GM21447 (cell line): Measurements from ENCODE around the gene OSTF1.
A peak's percentile ranks its signal among the peaks of the same experiment; 100 is the strongest.

ENCODE experiments used
- ATAC-seq: cut with Tn5 transposase; IDR thresholded peaks from one replicate; pipeline ENCODE4 v1.9.1; 2021; ENCODE audit not compliant: unreplicated experiment

The OSTF1 gene, protein sequence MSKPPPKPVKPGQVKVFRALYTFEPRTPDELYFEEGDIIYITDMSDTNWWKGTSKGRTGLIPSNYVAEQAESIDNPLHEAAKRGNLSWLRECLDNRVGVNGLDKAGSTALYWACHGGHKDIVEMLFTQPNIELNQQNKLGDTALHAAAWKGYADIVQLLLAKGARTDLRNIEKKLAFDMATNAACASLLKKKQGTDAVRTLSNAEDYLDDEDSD

DNA sequence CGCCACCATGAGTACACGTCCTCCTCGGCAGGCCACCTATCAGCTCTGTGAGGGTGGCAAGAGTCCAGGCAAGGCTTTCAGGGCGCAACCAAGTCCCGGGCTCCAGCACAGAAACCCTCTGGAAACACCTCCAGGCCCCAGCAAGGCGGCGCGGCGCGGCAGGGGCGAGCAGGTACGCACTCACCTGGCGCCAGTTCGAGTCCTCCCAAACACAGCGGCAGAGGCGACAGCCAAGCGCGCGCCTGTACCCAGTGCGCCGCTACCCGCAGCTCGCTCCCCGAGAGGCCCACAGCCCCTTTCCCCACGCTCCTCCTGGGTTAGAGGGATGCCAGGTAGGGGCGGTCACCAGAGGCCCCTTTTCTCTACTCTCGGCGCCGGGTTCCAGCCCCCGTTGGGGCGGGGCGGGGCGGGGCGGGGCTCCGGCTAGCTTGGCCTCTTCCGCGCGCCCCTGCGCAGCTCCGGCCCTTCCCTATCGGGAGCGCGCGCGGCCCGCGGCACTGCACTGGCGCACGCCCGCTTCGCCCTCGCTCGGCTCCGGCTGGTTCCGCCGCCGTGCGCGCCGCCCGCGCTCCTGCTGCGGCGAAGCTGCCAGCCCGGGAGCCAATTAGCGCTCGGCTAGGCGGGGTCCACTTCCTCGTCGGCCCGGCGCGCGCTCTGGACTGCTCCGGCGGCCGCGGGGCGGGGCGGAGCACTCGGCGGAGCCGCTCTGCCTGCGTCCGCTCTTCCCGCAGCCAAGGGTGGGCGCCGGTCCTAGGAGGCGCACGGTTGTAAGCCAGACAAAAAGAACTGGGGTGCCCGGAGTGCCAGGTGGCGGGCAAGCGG, at the start of gene OSTF1, which contains the start of gene NMRK1:
OSTF1 (plus strand) TSS at position 691 of the 822 bp plus-strand sequence. CDS start 179 bp downstream, outside the sequence.
NMRK1 (minus strand) TSS at position 332 of the 822 bp plus-strand sequence. CDS start 5,040 bp downstream, outside the sequence.
- ATAC-seq, result peak; percentile 74

DNA sequence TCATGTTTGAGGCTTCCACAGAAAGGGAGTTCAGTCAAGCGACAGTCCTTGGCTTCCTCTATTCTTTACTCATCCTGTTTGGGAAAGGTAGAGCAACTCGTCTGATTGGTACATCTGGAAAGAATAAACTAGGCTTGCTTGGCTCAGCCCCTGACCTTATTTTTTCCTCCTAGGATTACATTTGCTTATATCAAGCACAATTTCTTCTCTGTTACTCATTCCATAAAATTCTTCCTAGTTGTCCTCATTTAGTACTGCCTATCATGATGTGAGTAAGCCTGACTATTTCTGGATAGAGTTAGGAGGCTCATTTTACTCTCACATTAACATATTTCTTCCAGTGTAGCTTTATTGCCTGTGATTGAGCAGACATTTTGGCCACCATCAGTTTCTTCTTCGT, 49.3 kb upstream of the OSTF1 start:
- ATAC-seq, result no peak

DNA sequence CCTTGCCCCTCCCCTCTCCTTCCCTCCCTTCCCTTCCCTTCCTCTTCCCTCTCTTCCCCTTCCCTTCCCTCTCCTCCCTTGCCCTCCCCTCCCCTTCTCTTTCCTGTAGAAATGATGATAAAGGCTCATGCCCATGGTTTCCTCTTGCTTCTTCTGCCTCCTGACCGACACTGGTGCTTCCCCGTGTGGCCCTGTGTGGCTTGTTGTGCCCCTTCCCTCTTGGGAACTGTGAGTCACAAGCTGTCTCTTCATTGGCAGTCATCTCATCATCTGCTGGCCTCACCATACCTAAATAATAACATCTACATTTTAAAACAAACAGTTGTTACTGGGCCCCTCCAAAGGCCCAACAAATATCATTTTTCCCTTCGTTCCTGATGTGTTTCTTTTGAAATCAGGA, 48.5 kb upstream of the OSTF1 start:
- peak; percentile 55 for ATAC-seq

DNA sequence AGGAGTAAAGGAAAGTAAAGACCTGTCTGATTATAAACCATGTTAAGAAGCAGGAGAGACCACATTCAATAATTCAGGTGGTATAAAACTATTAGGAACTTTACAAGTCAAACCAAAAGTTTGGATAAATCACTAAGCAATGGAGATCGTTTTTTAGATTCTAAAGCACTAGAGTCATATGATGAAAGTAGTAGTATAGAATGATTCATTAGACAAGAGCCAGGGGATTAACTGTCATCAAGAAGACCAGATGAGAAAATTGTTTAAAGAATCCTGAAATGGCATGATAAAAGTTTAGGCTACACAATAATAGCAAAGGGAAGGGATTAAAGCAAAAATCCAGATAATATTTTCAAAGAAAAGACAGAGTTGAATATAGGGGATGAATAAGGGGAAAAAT, 47.3 kb upstream of the OSTF1 start:
- no peak for ATAC-seq

DNA sequence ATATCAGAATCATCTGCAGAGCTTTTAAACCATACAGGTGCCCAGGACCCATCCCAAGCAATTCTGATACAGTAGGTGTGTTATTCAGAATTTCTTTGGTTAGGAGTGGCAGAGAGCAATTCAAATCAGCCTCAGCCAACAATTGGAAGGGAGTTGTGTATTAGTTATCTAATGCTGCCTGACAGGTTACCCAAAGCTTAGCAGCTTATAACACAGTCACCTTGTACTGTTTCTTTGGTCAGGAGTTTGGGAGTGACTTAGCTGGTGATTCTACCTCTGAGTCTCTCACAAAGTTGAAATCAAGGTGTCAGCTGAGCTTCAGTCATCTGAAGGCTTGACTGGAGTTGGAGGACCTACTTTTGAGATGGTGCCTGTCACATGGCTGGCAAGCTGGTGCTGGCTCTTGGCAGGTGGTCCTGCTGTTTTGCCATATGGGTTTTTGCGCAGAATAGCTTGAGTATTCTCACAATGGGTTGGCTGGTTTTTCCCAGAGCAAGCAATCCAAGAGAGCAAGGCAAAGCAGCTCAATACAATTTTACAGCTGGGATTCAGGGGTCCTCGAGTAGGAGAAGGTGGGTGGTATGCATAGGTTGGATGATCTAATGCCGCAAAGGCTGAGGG, 41.5 kb upstream of the OSTF1 start:
- no peak for ATAC-seq

DNA sequence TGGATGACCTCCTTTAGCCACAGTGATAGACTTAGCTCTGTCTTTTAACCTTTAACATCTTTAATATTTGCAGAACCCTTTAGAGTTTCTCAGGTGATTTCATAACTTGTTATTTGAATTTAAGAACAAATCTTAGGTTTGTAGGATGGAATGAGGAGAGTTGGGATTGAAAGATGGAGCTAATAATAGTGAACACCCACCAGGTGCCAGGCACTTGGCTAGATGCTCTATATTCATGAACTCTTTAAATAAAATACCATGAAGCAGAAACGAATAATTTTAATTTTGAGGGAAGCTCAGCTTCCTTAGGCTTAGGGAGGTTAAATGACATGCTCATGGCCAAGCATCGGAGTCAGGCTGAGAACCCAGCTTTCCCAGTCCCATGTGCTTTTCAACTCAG, 40.8 kb upstream of the OSTF1 start:
- no peak for ATAC-seq

DNA sequence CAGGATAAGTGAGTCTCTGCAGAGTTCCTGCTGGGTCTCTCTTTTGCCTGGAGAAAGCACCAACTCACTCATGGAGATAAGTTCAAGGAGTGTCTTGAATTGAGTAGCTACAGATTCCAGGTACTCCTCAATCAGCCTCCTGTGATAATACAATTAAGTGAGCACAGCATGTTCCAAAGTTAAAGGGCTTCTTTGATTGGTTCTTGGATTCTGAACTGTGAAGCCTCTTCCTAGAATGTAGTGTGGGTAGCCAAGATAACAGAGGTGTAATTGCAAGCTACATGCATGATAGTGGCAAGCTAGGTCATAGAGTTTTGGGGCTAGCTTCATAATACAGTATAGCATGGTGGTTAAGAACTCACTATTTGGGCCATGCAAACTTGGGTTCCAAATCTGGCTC, 37.0 kb upstream of the OSTF1 start:
- no peak for ATAC-seq

DNA sequence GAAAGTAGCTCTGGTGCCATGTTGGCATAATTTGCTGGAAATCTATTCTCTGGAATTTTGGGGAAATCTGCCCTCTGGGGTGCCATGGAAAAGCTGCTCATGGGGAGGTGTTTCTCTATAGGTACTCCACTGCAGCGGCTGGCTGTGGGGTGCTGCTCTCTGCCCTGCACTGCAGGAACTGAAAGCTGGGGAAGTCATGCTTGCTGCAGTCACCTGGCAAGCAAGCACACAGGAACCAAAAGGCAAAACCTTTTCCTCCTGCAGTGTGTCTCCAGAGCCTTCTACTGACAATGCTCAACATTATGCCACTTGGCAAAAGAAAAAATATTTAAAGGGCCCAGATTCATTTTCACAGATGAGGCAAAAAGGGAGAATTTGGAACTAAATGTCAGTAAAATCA, 34.4 kb upstream of the OSTF1 start:
- ATAC-seq, result peak; percentile 79

DNA sequence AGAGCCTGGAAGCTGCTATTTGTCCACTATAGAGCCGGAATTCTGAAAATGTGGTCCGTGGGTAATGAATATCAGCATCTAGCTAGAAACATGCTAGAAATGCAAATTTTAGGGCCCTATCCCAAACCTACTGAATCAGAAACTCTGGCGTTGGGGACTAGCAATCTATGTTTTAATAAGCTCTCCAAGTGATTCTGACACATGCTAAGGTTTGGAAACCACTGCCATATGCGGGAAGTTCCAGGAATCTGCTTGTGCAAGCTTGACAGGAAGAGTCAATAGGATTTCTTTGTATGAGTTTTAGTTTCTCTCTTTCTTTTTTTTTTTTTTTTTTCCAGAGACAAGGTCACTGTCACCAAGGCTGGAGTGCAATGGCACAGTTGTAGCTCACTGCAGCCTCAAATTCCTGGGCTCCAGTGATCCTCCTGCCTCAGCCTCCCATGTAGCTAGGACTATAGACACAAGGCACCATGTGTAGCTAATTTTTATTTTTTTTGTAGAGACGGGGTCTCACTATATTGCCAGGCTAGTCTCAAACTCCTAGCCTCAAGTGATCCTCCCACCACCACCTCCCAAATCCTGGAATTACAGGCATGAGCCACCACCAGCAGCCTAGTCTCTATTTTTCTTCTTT, 33.8 kb upstream of the OSTF1 start:
- no peak for ATAC-seq

DNA sequence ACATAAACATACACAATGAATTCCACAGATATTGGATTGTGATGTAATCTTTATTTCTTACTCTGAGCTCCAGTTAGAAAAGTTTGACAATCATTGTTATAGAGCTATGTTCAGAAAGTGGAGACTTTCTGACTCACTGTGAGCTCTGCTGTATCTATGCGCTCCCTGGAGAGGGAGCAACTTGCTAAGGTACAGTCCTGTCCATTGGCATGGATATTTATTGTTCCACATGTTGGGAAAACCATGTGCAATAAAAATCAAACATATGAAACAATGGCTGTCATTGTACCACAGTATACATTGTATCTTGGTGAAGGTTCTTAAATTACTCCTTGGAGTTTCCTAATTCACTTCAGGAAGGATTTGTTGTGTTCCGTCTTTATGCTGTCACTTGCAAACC, 27.1 kb upstream of the OSTF1 start:
- ATAC-seq, result no peak

DNA sequence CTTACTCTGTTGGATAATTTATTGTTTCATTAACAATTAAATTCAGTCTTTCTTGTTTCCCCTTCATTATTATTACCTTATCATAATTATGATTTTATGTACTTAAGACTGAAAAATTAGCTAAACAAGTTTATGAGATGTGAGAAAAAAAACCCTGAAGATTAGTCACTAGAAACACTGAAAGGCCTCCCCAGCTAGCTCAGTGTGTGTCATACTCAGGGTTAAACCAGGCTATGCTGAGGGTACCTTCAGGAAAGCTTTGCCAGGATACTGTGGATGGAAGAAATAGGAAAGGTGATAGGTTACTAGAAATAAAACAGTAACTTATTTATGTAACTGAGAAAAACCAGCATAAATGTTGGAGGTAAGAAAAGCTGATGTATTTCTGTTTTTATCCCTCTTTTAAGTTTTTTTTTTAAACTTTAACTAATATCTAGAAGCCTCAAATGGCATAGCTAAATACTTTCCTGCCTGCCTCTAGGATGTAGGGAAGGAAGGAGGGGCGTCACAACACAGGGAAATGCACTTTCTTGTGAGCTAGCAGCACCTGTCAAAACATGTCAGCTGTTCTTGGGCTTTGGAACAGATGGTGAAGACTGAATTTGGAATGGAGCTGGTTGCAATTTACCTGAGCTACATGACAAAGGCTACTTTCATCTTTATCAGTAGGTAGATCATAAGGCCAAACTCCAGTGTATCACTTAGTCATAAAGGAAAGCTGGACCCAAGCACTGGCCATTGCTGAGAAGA, 24.6 kb upstream of the OSTF1 start:
- ATAC-seq, result no peak

DNA sequence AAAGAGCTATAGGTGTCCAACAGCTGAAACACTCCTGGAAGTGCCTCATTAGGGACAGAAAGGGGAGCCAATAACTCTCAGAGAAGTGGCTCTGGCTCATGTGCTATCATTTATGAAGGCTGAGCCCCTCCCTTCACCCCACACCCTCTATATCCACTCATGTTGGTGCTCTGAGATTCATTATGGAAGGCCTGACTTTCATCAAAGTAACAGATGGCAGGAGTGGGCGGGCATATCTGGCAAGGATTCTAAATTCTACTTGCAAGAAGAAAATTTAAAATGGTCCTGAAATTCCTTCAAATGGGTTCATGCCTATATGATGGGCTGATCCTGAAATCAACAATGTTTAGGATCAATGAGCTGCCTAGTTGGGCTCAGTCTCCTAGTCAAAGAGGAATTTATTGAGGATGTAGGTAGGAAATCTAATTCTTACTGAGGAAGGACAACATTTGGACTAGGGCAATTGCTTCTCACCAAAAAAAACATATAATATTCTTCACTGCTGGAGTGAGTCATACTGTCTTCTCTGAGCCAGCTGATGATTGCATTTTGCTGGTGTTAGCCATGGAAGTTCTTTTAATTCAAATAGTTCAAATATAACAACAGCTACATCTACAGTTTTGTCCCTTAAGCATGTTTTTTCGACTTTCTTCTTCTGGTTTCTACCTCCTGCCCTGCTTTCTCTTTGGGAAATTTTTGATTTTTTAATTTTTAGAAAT, 23.8 kb upstream of the OSTF1 start:
- no peak for ATAC-seq

DNA sequence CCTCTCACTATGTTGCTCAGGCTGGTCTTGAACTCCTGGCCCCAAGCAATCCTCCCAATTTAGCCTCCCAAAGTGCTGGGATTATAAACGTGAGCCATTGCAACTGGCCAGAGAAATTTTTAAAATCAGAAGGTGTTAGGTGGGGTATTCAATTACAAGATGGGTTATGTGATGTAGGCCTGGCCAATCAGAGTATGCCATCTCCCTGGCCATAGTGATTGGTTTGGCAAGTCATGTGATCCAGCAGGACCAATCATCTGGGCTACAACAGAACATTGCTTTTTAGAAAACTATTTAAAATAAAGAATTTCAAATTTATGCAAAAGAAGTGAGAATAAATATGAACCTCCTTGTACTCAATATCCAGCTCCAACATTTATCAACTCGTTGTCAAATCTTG, 22.8 kb upstream of the OSTF1 start:
- ATAC-seq, result no peak

DNA sequence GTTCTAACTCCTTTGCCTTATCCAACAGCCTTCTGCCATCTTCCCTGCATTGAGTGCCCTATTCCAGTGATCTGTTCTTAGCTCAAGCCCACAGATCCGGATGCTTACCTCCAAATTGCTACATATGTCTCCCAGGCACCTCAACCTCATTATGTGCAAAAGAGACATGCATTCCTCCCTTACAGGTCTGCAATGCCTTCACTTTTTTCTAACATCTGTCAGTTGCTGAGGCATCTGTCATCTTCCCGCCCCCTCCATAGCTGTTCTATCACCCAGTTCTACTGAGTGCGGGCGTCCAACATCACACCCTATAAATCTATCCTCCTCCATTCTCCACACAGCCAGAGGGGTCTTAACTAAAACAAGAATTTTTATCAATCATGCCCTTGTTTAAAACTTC, 20.4 kb upstream of the OSTF1 start:
- ATAC-seq, result no peak

DNA sequence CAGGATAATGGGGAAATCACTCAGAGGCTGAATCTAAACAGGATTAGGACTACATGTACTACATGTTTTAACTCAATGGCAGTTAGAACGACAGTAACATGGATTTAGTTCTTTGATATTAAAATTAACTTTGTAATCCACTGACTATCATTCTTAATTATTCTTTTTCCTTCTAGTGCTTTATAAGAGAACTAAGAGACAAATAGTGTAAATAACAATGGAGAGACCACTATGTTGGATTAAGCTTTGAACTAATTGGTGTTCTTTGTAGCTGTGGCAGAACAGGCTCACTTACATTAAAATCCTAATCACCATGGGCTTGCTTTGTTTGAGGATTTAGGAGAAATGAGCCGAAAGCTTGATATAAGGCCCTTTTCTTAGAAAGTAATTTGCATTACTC, 19.1 kb upstream of the OSTF1 start:
- ATAC-seq, result no peak

DNA sequence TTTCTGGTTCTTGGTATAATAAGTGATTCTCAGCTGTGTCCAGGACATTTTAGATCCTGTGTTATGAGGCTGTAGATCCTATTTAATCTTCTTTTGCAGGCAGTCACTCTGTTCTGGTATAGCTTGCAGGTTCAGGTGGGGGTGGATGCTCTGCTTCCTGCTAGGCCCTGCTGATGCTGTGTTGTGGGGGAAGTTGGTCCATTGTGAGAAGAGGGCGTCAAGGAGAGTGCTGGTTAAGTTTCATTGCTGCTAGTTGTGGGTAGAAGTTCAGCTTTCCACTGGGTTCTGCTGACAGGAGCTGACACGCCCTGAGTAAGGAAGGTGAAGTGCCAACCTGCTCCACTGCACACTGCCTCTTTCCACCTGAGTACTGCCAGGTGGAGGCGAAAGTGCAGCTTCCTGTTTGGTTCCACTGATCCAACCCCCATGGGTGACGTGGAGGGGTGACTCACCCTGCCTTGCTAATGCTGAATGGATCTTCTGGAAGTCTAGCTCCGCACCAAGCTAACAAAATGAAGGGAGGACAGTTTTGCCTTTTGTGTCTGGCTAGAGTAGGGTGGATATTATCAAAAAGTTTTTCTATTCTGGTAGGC, 16.7 kb upstream of the OSTF1 start:
- peak; percentile 58 for ATAC-seq

DNA sequence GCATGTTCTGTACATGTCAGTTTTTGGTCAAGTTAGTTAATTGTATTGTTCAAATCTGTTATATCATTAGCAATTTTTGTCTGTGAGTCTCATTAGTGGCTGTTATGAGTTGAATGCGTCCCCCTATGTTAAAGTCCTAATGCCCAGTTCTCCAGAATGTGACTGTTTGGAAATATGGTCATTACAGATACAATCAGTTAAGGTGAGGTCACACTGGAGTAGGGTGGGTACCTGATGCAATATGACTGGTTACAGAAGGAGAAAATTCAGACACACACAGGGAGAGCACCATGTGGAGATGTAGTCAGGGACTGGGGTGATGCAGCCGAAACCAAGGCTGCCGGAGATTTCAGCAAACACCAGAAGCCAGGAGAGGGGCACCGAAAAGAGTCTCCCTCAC, 15.4 kb upstream of the OSTF1 start:
- ATAC-seq, result no peak

DNA sequence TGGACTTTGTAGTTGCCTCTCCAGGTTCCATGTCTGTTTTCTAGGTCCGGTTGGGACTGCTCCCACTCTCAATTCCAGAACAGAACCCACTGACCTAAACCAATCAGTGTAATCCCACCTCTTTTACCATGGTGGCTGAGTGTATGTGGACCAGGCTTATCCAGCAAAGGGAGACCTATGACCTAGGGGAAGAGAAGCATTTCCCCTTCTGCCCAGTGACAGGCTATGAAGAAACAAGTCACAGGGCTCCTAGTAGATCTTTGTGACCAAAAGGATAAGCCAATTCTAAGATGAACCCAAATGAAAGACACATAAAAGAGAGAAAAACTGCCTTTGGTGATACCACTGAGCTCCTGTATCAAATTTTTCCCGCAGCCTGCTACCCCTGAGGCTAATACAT, 6.7 kb upstream of the OSTF1 start:
- no peak for ATAC-seq

DNA sequence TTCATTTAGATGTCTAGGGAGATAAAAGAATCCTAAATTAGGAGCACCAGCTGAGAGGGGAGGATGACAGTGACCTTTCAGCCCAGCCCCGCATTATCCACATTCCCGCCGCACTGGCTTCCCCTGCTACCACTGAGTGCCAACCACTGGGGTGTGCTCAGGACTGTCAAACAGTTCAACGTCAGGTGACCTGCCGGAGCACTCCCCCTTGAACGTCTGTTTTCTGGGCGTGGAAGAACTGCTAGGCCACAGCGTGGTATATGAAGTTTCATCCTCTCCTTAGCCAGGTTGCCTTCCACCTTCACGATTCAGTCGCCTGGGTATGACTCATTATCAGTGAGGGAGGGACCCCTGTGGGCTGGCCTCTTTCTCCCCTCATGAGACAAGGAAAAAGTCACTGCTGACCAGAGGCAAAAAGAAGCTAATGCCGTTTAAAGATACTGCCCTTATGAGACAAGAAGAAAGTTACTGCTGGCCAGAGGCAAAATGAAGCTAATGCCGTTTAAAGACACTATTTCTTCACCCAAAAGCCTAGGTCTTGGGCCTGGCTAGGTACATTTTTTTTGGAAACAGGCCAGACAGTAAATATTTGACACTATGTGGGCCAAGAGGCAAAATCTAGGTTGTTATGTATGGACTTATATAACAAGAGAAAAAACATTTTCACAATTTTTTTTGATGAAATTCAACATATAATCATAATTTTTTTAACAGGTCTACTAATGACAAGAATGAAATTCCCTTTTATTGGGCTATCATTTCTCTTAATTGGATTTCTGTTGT, 4.9 kb upstream of the OSTF1 start:
- no peak for ATAC-seq
